WERI-Rb-1 (cell line): ENCODE data around the gene FUCA1.
"Not testable (repeated sequence)": the region's sequence is repeated elsewhere in the genome, so short reads cannot be mapped to it uniquely, and the experiment has no call there.

Source experiments
- DNase-seq: peaks from one replicate; pipeline ENCODE4 v3.0.0-alpha.2; 2020
- H3K27ac ChIP-seq: fragments of 250-450 bp; sonication (Bioruptor Pico); 2 replicates; pipeline ENCODE4 v1.5.1; 2020; ENCODE audit warnings: mild to moderate bottlenecking, moderate library complexity
- H3K27me3 ChIP-seq: fragments of 250-450 bp; sonication (Bioruptor Pico); 2 replicates; pipeline ENCODE4 v1.5.1; 2021; ENCODE audit warnings: mild to moderate bottlenecking, low read depth, moderate library complexity; ENCODE audit not compliant: insufficient read depth, severe bottlenecking
- H3K36me3 ChIP-seq: fragments of 250-450 bp; sonication (Bioruptor Pico); 2 replicates; pipeline ENCODE4 v1.5.1; 2020; ENCODE audit warnings: mild to moderate bottlenecking, moderate library complexity
- H3K4me3 ChIP-seq: 2 replicates; pipeline ENCODE4 v1.5.1; 2011; ENCODE audit warnings: low read depth, mild to moderate bottlenecking, control low read depth, low read length
- H3K9me3 ChIP-seq: fragments of 250-450 bp; sonication (Bioruptor Pico); 2 replicates; pipeline ENCODE4 v1.5.1; 2021; ENCODE audit warnings: mild to moderate bottlenecking, moderate library complexity; ENCODE audit not compliant: severe bottlenecking
- CTCF ChIP-seq: IDR thresholded peaks from 2 replicates; pipeline ENCODE4 v1.5.1; 2011; ENCODE audit warnings: low read depth, mild to moderate bottlenecking, control low read depth, inconsistent platforms, low read length

Gene FUCA1

GRCh38 chr1:23806280-23806679 is 61.8 kb downstream of the FUCA1 start:
- Histone ChIP-seq H3K27ac (no peak overlapping the region), H3K36me3 (no peaks in the 10 kb centered on the region), H3K9me3 (no peaks in the 10 kb centered on the region), H3K27me3 (no peaks in the 10 kb centered on the region), H3K4me3 (no peak overlapping the region)
- DNase-seq = no peak
- no peak for TF ChIP-seq CTCF

GRCh38 chr1:23805025-23805424 is 63.1 kb downstream of the FUCA1 start:
- no peak for DNase-seq
- no peaks in the 10 kb centered on the region for H3K9me3 ChIP-seq
- no peaks in the 10 kb centered on the region for H3K27me3 ChIP-seq
- no peak overlapping the region for H3K27ac ChIP-seq
- no peak overlapping the region for H3K4me3 ChIP-seq
- no peaks in the 10 kb centered on the region for H3K36me3 ChIP-seq
- TF ChIP-seq CTCF = no peak

GRCh38 chr1:23804183-23804835 is 63.8 kb downstream of the FUCA1 start:
- peak; percentile 31; the same call in 1 of the 2 replicates for TF ChIP-seq CTCF
- DNase-seq = no peak
- no peaks in the 10 kb centered on the region for H3K36me3 ChIP-seq
- H3K4me3 ChIP-seq = no peak overlapping the region
- no peaks in the 10 kb centered on the region for H3K9me3 ChIP-seq
- H3K27me3 ChIP-seq = no peaks in the 10 kb centered on the region
- no peak overlapping the region for H3K27ac ChIP-seq

- no peak for TF ChIP-seq CTCF
- Histone ChIP-seq H3K27me3 (no peaks in the 10 kb centered on the region), H3K27ac (no peak overlapping the region), H3K9me3 (no peaks in the 10 kb centered on the region), H3K4me3 (no peak overlapping the region), H3K36me3 (peaks cover 4% of the 10 kb centered on the region; the same call in 1 of the 2 replicates)
- DNase-seq = no peak
Observed at GRCh38 chr1:23803674-23804073, 64.4 kb downstream of the FUCA1 start.

GRCh38 chr1:23802809-23803342 is 65.2 kb downstream of the FUCA1 start:
- H3K9me3 ChIP-seq, H3K27me3 ChIP-seq, H3K27ac ChIP-seq, DNase-seq, H3K36me3 ChIP-seq, H3K4me3 ChIP-seq: not testable (repeated sequence)

GRCh38 chr1:23801876-23802275 is 66.2 kb downstream of the FUCA1 start:
- Histone ChIP-seq H3K9me3 (no peaks in the 10 kb centered on the region), H3K27ac (peak overlapping the region; percentile 36), H3K27me3 (no peaks in the 10 kb centered on the region), H3K4me3 (peak overlapping the region; percentile 87), H3K36me3 (peaks cover 15% of the 10 kb centered on the region)
- no peak for TF ChIP-seq CTCF
- peak; percentile 40 for DNase-seq
